Inferior parietal cortex (tissue), 1 donor: ENCODE results near the gene GRN.
"Not testable (repeated sequence)": the region's sequence is repeated elsewhere in the genome, so short reads cannot be mapped to it uniquely, and the experiment has no call there.

Source experiments
- DNase-seq: peaks from one replicate; pipeline ENCODE4 v3.0.0-alpha.2; 2016; ENCODE audit errors: extremely low spot score

The GRN gene

GRCh38 chr17:44321246-44322120 is 23.6 kb upstream of the GRN start:
- DNase-seq: no peak

DNA sequence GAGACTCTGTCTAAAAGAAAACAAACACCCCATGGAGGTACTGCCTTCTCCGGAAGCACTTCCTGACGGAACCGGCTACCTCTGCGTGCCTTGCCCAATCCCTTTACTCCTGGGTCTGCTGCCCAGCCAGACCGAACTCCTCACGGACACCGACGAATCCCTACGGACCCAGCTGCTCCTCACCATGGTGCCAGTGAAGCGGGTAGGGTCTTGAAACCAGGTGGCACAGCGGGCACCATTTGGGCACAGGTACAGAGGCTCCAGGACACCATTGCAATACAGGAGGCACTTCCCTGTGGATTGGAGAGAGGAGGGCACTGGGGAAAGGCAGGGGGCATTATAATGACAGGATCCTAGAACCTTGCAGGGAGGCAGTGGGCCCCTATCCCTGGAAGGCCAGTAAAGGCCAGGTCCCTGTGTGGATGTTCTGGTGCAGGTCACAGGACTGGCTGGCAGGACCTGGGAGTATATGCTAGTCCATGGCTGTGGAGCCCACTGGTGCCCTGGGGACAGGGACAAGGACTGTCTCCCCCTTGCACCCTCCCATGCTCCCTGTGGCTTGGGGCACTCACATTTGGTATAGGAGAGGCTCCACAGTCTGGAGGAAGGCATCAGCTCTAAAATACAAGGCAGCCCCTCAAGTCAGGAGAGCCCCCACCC is 22.7 kb upstream of the GRN start:
- no peak for DNase-seq

- DNase-seq: no peak
Measured at GRCh38 chr17:44323359-44324091, 21.6 kb upstream of the GRN start.

DNA sequence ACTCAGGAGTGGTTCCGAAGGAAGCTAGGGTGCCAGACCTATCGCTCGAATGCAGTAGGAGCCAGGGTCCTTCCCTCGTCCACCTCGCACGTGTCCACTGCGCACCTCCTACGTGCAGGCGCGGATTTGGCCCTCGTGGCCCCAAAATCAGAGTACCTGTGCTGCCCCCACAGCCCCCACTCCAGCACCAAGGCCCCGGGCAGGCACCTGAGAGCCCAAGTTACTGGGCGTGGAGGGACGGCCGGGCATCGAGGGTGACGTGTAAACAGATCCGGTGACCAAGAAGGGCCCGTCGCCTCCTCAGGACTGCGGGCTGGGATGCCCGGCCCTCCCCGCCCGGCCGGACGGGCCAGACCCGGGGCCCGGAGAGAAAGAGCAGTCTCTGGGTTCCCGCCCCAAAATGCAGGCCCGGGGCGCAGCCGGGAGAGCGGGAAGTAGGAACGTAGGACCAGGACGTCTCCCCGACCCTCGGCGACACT is 21.0 kb upstream of the GRN start:
- no peak for DNase-seq

GRCh38 chr17:44324571-44325275 is 20.4 kb upstream of the GRN start, which contains the start of gene SLC25A39:
Gene SLC25A39, minus strand, starts transcription at chr17:44324823. Its CDS starts 1,261 bp downstream, at chr17:44323562.
- peak; percentile 91 for DNase-seq

- DNase-seq: peak; percentile 99
Measured at GRCh38 chr17:44326861-44327444, 18.1 kb upstream of the GRN start.

- DNase-seq: no peak
Measured at GRCh38 chr17:44327715-44328449, 17.2 kb upstream of the GRN start.

DNA sequence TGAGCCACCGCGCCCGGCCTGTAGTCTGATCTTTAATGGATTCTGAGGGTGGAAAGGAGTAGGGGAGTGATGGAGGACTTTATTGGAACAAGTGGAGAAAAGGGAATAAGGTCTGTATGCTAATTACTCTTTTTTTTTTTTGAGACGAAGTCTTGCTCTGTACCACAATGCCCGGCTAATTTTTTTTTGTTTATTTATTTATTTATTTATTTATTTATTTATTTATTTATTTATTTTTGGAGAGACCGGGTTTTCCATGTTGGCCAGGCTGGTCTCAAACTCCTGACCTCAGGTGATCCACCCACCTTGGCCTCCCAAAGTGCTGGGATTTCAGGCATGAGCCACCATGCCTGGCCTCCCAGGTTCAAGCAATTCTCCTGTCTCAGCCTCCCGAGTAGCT is 15.6 kb upstream of the GRN start:
- DNase-seq: not testable (repeated sequence)

- not testable (repeated sequence) for DNase-seq
Measured at GRCh38 chr17:44330263-44330662, 14.8 kb upstream of the GRN start.

- peak; percentile 95 for DNase-seq
Measured at GRCh38 chr17:44331249-44331760, 13.8 kb upstream of the GRN start.

DNA sequence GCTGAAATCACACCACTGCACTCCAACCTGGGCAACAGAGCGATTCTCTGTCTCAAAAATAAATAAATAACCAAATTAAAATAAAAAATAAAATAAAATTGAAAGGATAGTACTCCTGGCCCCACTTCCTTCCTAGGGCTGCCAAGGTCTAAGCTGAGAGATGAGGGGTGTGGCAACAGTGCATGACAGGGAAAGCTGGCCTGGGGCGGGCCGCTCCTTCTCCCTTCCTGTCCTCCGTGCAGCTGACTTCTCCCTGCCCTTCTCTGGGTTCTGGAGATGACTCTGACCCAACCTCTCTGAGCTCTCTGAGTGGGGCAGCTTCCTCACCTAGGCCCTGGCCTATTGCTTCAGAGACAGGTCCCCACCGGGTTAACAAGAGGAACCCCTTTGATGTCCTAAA is 11.7 kb upstream of the GRN start:
- DNase-seq: no peak

GRCh38 chr17:44334315-44334714 is 10.8 kb upstream of the GRN start:
- DNase-seq: no peak

- DNase-seq: no peak
Measured at GRCh38 chr17:44334727-44335126, 10.4 kb upstream of the GRN start.

- no peak for DNase-seq
Measured at GRCh38 chr17:44335564-44335963, 9.5 kb upstream of the GRN start.

DNA sequence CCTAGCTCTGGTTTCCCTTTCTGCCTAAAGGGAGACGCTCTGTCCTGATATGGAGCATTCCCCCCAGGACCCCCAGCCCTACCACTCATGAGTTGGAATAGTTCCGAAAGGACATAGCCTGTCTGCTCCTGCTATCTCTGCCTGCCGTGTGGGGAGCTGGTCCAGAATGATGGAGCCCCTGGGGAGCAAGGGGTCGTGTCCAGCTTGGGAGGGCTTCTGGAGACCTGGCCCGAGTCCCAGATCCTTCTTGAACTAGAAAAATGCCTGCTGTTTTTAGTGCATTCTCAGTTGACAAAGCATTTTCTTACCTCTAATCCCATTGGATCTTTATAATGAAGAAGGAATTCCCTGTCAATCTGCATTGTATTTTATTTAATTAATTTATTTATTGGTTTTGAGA is 9.1 kb upstream of the GRN start:
- DNase-seq: no peak

- DNase-seq: no peak
Measured at GRCh38 chr17:44338702-44339101, 6.4 kb upstream of the GRN start.

- DNase-seq: not testable (repeated sequence)
Measured at GRCh38 chr17:44340553-44340952, 4.5 kb upstream of the GRN start.

DNA sequence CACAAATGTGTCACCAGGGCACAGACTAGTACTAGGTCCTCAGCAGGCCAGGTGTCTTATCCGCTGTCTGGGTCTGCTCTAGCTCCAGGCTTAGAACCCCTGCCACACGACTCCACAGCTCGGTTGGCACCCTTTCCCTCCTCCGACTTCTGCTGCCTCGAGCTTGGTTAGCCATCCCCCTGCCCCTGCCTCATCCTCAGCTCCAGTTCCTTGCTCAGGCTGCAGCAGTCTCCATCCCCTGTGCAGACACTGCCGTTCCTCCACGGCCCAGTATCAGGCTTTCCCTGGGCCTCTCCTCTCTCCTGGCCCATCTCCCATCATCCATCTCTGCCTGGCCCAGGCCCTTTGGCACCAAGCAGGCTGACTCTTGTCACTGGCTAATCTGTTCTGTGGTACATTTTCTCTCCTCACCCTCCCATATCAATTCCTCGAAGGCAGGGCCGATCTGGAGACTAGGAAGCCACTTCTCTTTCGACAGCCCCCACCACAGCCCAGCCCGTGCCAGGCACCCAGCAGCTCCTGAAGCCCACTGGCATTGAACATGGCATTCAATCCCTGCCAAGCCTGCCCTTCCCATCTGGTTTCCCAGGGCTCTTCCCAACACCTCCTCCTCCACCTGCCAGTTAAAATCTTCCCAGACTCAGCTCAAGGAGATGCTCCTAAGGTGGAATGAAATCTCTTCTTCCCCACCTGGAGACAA is 1.4 kb upstream of the GRN start:
- DNase-seq: no peak

DNA sequence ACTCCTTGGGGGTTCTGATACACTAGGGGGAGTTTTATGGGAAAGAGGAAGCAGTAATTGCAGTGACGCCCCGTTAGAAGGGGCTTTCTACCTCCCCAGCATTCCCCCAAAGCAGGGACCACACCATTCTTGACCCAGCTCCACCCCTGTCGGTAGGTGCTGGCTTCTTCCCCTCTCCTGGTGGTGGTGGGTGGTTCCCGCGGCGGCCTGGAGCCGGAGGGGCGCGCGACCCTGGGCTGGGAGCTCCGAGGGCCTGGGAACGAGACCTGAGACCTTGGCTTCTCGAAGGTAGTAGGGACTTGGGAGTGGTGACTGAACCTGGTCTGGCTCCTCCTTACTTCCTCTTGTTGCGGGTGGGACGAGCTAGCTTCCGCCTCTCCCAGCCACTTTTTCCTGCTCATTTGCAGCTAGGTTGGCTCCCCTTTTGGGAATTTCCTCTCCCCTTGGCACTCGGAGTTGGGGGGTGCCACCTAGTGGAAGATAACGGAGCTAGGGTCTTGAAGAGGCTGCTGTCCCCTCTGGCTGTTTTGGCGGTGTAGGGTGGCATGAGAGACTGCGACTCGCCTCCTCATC is 438 bp downstream of the GRN start:
- peak; percentile 73 for DNase-seq
